Liver (tissue), 9 donors: ENCODE results near the gene PIP4K2A. TPM values are rescaled to one million over a fixed set of nuclear protein-coding genes. Genes with fewer than 3 reads are reported as not detected.

Experiments used
- DNase-seq: peaks from one replicate; pipeline ENCODE4 v3.0.0-alpha.2; 2017; ENCODE audit warnings: low spot score
- H3K27ac ChIP-seq, 2 donors: one replicate each; pipeline ENCODE4 v1.7.0; 2013; ENCODE audit warnings: inconsistent platforms in 2 of 2, low read length in 2 of 2, control low read depth in 1 of 2, low read depth in 1 of 2, mild to moderate bottlenecking in 1 of 2
- H3K27me3 ChIP-seq, 4 donors: one replicate each; pipeline versions ENCODE4 v1.6.1 to v1.7.0; 2013; ENCODE audit warnings: low read length in 3 of 4, inconsistent platforms in 1 of 4, mild to moderate bottlenecking in 1 of 4, moderate library complexity in 1 of 4; ENCODE audit not compliant: control insufficient read depth in 4 of 4, insufficient read depth in 4 of 4
- H3K36me3 ChIP-seq, 4 donors: one replicate each; pipeline versions ENCODE4 v1.6.1 to v1.7.0; 2013; ENCODE audit warnings: low read length in 3 of 4, mild to moderate bottlenecking in 3 of 4, low read depth in 1 of 4, moderate library complexity in 1 of 4; ENCODE audit not compliant: control insufficient read depth in 4 of 4, insufficient read depth in 3 of 4
- H3K4me1 ChIP-seq, 4 donors: one replicate each; pipeline versions ENCODE4 v1.6.1 to v1.7.0; 2013; ENCODE audit warnings: low read length in 3 of 4, mild to moderate bottlenecking in 3 of 4, moderate library complexity in 1 of 4; ENCODE audit not compliant: control insufficient read depth in 4 of 4, insufficient read depth in 4 of 4
- H3K4me3 ChIP-seq, 3 donors: one replicate each; pipeline versions ENCODE4 v1.6.1 to v1.7.0; 2013; ENCODE audit warnings: low read length in 3 of 3, control low read depth in 1 of 3, low read depth in 1 of 3, mild to moderate bottlenecking in 1 of 3
- H3K9ac ChIP-seq, 2 donors: one replicate each; pipeline ENCODE4 v1.7.0; 2013; ENCODE audit warnings: low read length in 2 of 2, mild to moderate bottlenecking in 2 of 2, moderate library complexity in 2 of 2, control low read depth in 1 of 2, low read depth in 1 of 2
- H3K9me3 ChIP-seq, 4 donors: one replicate each; pipeline versions ENCODE4 v1.6.1 to v1.7.0; 2013; ENCODE audit warnings: low read length in 3 of 4; ENCODE audit not compliant: control insufficient read depth in 4 of 4
- CTCF ChIP-seq: fragments of 150-350 bp; IDR thresholded peaks from 2 replicates; pipeline ENCODE4 v1.5.1; 2017; ENCODE audit warnings: improper control_type of control experiment, low read depth, low read length; ENCODE audit not compliant: missing input control
- FOXA1 ChIP-seq: IDR thresholded peaks from 2 replicates; pipeline ENCODE4 v1.6.1; 2016; ENCODE audit warnings: antibody characterized with exemption
- HNF4A ChIP-seq, 2 donors: conservative IDR thresholded peaks; 2 replicates each; pipeline ENCODE4 v1.6.1; 2016; ENCODE audit warnings: antibody characterized with exemption in 2 of 2, mild to moderate bottlenecking in 2 of 2
- RAD21 ChIP-seq, 2 donors: IDR thresholded peaks; 2 replicates each; pipeline ENCODE4 v1.6.1; 2016; ENCODE audit warnings: antibody characterized with exemption in 2 of 2, mild to moderate bottlenecking in 2 of 2
- RXRA ChIP-seq, 2 donors: IDR thresholded peaks; 2 replicates each; pipeline ENCODE4 v1.6.1; 2017 to 2018; ENCODE audit warnings: antibody characterized with exemption in 2 of 2, mild to moderate bottlenecking in 1 of 2
- YY1 ChIP-seq: IDR thresholded peaks from 2 replicates; pipeline ENCODE4 v1.6.1; 2016; ENCODE audit warnings: antibody characterized with exemption, mild to moderate bottlenecking
- ZBTB33 ChIP-seq: IDR thresholded peaks from 2 replicates; pipeline ENCODE4 v1.6.1; 2016; ENCODE audit warnings: antibody characterized with exemption
- WGBS: extraction: QIAGEN DNeasy Blood & Tissue Kit; methylation state at CpG from one replicate; pipeline ENCODE4 v1.1.7; 2013; 5-methylcytosine and 5-hydroxymethylcytosine counted together
- polyA plus RNA-seq, 2 donors: library from polyadenylated mRNA; stranded (reverse) in 1 of 2; unstranded in 1 of 2; fragments of 200-250 nt in 1 of 2; fragments of >200 nt in 1 of 2; fragmentation: Nextera tagmentation in 1 of 2; extraction: Ambion mirVana in 1 of 2; gene quantifications; one replicate each; pipeline versions ENCODE4 v1.2.1 to v1.2.3, GENCODE V29; 2013 to 2015
- total RNA-seq, 2 donors: library from RNA; depleted of rRNA; stranded (reverse); fragments of >200 nt; gene quantifications; one replicate each; pipeline ENCODE4 v1.2.3, GENCODE V29; 2014
- donor health status: healthy.
- donor health status: healthy.
- donor health status: healthy.
- donor health status: healthy.
- donor health status: healthy.

Gene PIP4K2A
- total and polyA plus RNA-seq, 4 donors, result 6.4 to 53.7 (median 8.6) TPM

- Histone ChIP-seq H3K4me3 (no peak overlapping the region), H3K9ac (no peak overlapping the region), H3K36me3 (peaks cover 0 to 4% (median 2%) of the 10 kb centered on the region in 4 donors), H3K27me3 (no peaks in the 10 kb centered on the region), H3K27ac (no peak overlapping the region), H3K4me1 (no peaks in the 10 kb centered on the region), H3K9me3 (no peaks in the 10 kb centered on the region)
- 42% methylated on average over 3 of the region's 3 CpGs for WGBS
- TF ChIP-seq RXRA (IDR thresholded peaks at IDR 0.05) (no peak), FOXA1 (no peak), ZBTB33 (no peak), CTCF (no peak)
- DNase-seq, result no peak
Measured at GRCh38 chr10:22607261-22607660, 107.1 kb downstream of the PIP4K2A start.

GRCh38 chr10:22606164-22606614, 108.2 kb downstream of the PIP4K2A start:
- Histone ChIP-seq H3K36me3 (peaks cover 0 to 4% (median 2%) of the 10 kb centered on the region in 4 donors), H3K9me3 (no peaks in the 10 kb centered on the region), H3K9ac (no peak overlapping the region), H3K27ac (no peak overlapping the region), H3K27me3 (no peaks in the 10 kb centered on the region), H3K4me1 (no peaks in the 10 kb centered on the region), H3K4me3 (no peak overlapping the region)
- WGBS, result 77% methylated on average over 6 of the region's 6 CpGs
- no peak for DNase-seq
- TF ChIP-seq RAD21 (IDR thresholded peaks at IDR 0.05) (peak in 1 of 2 donors; percentile 5), YY1 (peak; percentile 28), FOXA1 (no peak)

GRCh38 chr10:22605168-22605567, 109.2 kb downstream of the PIP4K2A start:
- no peak overlapping the region for H3K4me3 ChIP-seq
- DNase-seq, result no peak
- H3K9me3 ChIP-seq, result no peaks in the 10 kb centered on the region
- no peaks in the 10 kb centered on the region for H3K27me3 ChIP-seq
- 77% methylated on average over 4 of the region's 4 CpGs for WGBS
- no peak for TF ChIP-seq HNF4A (conservative IDR thresholded peaks at IDR 0.05)
- no peak for TF ChIP-seq ZBTB33
- H3K36me3 ChIP-seq, result peaks cover 0 to 4% (median 2%) of the 10 kb centered on the region in 4 donors
- H3K4me1 ChIP-seq, result no peaks in the 10 kb centered on the region
- H3K27ac ChIP-seq, result no peak overlapping the region
- no peak overlapping the region for H3K9ac ChIP-seq
